ENCODE measurements around the gene SOX15.

The SOX15 gene

DNA sequence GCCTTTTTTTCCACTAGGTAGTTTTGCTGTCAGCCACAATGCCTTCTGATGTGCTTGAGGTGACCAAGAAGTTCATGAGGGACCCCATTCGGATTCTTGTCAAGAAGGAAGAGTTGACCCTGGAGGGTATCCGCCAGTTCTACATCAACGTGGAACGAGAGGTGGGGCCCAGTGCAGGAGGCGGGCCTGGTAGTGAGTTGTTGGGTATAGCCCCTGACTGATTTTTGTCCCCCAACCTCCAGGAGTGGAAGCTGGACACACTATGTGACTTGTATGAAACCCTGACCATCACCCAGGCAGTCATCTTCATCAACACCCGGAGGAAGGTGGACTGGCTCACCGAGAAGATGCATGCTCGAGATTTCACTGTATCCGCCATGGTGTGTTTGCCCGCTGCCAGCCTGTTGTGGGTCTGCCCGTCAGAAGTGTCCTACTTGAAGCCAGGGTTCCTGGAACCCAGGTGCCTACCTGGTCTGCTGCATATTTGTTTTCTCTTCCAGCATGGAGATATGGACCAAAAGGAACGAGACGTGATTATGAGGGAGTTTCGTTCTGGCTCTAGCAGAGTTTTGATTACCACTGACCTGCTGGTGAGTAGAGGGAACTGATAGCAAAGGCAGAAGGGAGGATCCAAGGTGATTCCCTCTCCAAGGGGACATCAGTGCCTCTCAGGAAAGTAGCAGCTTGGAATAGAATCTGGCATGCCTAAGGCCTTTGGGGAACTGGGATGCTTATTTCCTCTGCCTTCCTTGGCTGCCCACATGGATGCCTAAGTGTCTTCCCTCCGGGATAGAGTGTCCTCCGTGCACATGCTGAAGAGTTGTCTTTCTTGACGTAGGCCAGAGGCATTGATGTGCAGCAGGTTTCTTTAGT is 12.3 kb downstream of the SOX15 start:
- no peak for DNase-seq (ENCODE audit: low spot score)

DNA sequence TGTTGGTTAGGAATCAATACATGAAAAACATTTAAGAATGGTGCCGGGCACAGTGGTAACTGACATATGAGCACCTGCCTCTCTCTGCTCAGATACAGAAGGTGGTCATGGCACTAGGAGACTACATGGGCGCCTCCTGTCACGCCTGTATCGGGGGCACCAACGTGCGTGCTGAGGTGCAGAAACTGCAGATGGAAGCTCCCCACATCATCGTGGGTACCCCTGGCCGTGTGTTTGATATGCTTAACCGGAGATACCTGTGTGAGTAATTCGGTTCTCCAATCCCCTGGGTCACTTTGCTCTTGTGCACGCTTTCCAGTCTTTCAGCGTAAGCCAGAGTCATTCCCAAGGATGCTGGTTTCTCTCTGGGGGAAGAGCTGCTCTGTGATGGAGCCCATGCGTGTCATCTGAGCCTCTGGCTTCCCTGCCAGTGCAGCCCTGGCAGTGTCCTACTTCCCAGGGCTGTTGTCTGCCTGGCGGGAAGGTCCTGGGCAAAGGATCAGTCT is 13.4 kb downstream of the SOX15 start:
- no peak for DNase-seq (ENCODE audit: low spot score)

DNA sequence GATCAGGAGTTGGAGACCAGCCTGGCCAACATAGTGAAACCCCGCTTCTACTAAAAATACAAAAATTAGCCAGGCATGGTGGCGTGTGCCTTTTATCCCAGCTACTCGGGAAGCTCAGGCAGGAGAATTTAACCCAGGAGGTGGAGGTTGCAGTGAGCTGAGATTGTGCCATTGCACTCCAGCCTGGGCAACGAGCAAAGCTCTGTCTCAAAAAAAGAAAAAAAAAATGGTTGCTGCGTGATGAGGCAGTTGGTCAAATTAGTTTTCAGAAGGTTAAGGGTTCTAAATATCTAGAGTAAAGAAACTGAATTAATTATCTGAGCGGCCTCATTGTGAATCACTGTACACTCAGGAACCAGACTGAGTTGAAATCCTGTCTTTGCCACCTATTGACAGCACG is 13.9 kb downstream of the SOX15 start:
- peak; percentile 43 for DNase-seq (ENCODE audit: low spot score)

DNA sequence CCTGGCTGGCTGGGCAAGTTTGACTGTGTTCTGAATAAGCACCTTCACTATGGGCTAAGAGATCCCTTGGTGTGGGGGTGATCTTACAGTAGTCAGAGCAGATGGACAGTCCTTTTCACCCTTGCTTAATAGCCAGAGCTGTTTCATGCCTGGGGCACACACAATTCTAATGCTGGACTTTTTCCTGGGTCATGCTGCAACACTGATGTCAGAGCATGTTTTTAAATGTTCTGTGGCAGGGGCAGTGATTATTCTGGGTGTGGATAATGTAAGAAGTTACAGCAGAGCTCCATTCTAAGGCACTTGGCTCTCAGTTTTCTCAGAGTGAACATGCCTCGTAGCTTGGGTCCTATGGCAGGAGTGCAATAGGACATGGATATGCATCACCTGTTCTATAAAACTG is 14.4 kb downstream of the SOX15 start:
- DNase-seq (ENCODE audit: low spot score): peak; percentile 42

DNA sequence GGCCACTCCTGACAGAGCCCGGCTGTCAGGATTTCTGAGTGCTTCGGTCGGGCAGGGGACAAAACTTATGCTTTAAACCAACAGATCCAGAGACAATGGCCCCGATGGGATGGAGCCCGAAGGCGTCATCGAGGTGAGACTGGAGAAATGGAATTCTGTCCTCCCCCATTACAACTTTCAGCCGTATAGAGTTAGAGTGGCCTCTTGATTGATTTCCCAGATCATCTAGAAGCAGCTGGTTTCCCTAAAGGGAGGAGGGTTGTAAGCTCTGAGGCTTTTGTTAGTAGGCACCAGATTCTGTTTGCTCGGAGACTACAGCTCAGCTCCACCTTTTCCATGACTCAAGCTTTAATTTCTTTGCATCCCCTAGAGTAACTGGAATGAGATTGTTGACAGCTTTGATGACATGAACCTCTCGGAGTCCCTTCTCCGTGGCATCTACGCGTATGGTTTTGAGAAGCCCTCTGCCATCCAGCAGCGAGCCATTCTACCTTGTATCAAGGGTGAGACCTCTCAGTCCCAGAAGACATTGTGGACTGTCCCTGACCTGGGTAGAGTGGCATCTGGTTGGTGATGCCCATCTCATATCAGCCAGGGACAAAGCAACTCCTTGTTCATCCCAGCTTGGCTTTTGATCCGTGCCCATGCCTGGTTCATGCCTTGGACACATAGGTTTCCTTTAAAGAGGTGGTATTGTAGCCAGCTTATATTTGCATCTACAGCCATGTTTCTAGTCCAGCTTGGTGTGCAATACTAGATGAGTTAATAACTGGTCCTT is 15.5 kb downstream of the SOX15 start:
- peak; percentile 48 for DNase-seq (ENCODE audit: low spot score)

DNA sequence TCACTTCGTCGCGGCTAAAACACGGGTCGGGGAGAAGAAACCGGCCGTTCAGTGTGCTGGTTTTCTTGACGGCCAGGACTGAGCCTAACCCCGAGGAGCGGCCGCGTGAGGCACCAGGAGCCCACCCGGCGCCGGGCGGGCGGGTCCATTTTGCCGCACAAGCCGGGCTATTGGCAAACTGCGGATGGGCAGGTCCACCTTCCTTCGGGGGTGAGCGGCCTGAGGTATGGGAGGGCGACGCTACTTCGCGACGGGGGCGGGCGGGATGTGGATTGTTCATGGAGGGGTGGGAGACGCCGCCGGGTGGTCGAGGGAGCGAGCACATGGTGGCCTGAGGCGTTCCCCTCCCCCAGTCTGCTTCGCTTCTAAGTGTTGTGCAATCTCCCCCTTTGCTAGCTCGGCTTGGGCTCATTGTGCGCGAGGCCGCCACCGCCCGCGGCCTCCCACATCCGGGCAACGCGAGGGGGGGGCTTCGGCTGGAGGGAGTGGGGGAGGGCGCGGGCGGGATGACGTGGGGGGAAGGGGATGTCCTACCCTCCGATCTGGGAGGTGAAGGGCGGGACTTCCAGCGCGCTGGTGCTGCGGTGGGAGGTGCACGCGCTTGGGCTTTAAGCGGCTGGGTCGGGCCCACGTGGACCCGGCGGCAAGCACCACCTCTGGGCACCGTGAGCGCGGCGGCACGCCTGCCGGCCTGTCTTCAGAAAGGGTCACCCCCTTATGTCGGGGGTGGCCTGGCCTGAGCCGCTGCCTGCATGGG is 16.4 kb downstream of the SOX15 start:
- DNase-seq (ENCODE audit: low spot score): peak; percentile 89

DNA sequence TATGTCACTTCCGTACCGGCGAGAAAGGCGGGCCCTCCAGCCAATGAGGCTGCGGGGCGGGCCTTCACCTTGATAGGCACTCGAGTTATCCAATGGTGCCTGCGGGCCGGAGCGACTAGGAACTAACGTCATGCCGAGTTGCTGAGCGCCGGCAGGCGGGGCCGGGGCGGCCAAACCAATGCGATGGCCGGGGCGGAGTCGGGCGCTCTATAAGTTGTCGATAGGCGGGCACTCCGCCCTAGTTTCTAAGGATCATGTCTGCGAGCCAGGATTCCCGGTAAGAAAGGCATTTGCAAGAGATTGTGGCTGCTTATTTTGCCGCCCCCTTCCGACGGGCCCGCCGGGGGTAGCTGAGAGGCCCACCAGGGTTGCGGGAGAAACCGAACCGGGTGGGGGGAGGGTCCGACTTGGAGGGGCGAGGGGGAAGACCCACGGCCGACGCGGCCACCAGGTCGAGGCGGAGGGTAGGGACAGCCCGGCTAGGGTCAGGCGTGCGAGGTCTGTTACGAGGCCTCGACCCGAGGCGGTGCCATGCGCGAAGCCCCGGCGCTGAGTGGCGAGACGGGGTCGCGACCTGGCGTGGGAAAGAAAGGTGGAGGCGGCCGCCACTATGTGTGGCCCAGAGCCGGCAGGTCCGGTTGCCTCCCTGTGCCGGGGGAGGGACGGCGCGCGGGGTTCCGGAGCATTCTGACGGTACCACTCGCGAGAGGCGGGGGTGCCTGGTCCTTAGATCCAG is 17.1 kb downstream of the SOX15 start:
- DNase-seq (ENCODE audit: low spot score): peak; percentile 99

DNA sequence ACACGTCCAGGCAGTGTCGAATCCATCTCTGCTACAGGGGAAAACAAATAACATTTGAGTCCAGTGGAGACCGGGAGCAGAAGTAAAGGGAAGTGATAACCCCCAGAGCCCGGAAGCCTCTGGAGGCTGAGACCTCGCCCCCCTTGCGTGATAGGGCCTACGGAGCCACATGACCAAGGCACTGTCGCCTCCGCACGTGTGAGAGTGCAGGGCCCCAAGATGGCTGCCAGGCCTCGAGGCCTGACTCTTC is 17.6 kb downstream of the SOX15 start:
- DNase-seq (ENCODE audit: low spot score): no peak

DNA sequence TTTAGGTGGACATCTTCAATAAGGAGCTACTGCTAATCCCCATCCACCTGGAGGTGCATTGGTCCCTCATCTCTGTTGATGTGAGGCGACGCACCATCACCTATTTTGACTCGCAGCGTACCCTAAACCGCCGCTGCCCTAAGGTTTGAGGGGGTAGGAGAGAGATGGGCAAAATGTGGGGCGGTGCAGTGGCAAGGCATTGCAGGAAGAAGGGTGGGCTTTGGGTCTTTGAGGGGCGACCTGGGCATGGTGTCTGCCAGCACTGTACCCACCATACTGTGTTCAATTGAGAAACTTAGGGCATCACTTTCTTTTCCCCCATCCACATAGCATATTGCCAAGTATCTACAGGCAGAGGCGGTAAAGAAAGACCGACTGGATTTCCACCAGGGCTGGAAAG is 19.5 kb downstream of the SOX15 start:
- DNase-seq (ENCODE audit: low spot score): no peak

DNA sequence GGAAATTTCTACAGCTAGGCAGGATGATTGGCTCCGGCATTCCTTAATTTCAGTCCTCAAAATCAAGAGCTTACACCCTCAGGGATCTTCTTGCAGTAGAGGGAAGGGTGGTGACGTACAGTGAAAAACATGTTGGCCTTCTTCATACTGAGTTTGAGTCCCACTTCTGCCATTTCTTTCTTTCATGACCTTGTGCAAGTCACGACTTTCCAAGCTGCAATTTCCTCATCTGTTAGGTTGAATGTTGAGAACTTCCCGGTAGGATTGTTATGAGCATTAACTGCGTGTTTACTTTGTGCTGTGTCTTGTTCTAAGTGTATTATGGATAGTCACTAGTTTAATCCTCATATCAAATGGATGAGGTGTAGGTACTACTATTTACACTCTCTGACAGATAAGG is 20.3 kb downstream of the SOX15 start:
- DNase-seq (ENCODE audit: low spot score): no peak

DNA sequence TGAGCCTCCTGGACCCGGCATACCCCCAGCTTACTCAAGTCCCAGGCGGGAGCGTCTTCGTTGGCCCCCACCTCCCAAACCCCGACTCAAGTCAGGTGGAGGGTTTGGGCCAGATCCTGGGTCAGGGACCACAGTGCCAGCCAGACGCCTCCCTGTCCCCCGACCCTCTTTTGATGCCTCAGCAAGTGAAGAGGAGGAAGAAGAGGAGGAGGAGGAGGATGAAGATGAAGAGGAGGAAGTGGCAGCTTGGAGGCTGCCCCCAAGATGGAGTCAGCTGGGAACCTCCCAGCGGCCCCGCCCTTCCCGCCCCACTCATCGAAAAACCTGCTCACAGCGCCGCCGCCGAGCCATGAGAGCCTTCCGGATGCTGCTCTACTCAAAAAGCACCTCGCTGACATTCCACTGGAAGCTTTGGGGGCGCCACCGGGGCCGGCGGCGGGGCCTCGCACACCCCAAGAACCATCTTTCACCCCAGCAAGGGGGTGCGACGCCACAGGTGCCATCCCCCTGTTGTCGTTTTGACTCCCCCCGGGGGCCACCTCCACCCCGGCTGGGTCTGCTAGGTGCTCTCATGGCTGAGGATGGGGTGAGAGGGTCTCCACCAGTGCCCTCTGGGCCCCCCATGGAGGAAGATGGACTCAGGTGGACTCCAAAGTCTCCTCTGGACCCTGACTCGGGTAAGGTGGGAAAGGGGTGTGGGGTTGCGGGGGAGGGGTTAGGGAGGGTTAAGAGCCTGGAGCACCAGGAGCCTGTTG is 26.6 kb downstream of the SOX15 start:
- DNase-seq (ENCODE audit: low spot score): peak; percentile 69

DNA sequence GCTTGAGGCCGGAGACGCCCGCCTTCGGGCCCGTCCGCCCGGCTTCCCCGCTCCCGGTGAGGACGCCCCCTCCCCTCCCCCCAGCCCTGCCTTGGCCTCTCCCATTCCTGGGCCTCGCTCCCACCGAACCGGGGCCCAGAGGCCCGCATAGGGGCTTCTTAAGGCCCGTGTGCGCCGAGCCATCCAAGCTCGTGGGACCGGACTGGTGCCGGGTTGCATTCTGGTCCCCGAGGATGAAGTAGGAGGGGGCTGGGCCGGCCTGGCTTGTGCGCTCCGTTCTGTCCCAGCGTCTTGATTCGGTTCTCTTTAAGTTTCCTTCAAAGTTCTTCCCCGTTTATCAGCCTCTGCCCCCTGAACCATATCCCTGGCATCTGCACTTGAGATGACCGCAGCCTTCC is 27.7 kb downstream of the SOX15 start:
- peak; percentile 46 for DNase-seq (ENCODE audit: low spot score)

DNA sequence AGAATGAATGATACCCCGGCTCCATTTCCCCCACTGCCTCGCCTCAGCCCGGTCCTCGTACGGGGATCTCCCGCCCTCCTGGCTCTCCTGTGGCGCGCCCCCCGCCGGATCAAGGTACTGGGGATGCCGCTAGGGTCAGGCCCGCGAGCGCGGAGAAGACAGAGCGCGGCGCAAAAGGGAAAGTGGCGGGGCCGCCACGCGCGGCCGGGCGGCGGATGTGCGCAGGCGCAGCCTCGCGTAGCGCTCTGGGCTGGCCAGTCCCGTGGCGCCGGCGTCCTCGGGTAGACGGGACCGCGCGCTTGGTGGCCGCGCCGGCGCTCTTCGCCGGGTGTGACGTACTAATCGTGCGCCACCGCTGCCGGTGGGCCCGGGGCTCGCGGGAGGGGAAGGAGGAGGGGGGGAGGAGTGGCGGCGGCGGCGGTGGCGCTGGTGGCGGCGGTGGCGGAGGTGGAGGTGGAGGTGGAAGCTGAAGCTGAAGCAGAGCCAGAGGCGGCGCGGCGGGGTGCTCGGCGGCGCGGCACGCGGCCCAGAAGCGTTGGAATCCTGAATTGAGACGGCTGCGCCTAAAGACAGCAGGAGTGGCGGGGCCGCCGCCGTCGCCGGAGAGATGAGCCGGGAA is 28.2 kb downstream of the SOX15 start, which contains the start of gene SENP3:
Gene SENP3 (plus strand): TSS at position 331 of the 619 bp plus-strand sequence. CDS start 1,158 bp downstream, outside the sequence.
- peak; percentile 91 for DNase-seq (ENCODE audit: low spot score)

DNA sequence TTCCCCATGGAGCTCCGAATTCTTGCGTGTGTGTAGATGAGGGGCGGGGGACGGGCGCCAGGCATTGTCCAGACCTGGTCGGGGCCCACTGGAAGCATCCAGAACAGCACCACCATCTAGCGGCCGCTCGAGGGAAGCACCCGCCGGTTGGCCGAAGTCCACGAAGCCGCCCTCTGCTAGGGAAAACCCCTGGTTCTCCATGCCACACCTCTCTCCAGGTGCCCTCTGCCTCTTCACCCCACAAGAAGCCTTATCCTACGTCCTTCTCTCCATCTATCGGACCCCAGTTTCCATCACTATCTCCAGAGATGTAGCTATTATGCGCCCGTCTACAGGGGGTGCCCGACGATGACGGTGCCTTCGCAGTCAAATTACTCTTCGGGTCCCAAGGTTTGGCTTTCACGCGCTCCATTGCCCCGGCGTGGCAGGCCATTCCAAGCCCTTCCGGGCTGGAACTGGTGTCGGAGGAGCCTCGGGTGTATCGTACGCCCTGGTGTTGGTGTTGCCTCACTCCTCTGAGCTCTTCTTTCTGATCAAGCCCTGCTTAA is 28.8 kb downstream of the SOX15 start:
- DNase-seq (ENCODE audit: low spot score): peak; percentile 89

DNA sequence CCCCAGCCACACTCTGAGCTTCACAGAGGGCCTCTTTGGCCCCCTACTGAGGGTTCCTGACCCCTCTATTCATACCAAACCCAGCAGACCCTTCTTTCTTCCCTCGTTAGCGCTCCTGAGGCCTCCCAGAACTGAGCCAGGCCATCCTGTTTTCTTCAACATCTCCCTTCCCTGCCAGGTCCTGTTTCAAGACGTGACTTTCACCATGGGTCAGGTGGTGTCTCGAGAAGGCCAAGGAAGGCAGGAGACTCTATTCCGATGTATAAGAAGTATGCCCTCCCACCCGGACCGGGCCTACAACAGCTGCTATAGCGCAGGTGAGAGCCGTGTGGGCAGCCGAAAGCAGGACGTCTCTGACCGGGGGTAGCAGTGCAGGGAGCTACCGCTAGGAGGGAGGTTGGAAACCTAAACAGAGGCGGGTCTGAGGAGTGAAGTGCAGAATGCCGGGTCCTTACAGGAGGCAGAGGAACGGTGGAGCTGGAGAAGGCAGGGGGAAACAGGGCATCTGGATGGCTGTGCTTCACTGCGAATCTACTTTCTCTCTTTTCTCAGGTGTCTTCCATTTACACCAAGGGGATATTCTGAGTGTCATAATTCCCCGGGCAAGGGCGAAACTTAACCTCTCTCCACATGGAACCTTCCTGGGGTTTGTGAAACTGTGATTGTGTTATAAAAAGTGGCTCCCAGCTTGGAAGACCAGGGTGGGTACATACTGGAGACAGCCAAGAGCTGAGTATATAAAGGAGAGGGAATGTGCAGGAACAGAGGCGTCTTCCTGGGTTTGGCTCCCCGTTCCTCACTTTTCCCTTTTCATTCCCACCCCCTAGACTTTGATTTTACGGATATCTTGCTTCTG is 29.5 kb downstream of the SOX15 start:
- DNase-seq (ENCODE audit: low spot score): peak; percentile 68

DNA sequence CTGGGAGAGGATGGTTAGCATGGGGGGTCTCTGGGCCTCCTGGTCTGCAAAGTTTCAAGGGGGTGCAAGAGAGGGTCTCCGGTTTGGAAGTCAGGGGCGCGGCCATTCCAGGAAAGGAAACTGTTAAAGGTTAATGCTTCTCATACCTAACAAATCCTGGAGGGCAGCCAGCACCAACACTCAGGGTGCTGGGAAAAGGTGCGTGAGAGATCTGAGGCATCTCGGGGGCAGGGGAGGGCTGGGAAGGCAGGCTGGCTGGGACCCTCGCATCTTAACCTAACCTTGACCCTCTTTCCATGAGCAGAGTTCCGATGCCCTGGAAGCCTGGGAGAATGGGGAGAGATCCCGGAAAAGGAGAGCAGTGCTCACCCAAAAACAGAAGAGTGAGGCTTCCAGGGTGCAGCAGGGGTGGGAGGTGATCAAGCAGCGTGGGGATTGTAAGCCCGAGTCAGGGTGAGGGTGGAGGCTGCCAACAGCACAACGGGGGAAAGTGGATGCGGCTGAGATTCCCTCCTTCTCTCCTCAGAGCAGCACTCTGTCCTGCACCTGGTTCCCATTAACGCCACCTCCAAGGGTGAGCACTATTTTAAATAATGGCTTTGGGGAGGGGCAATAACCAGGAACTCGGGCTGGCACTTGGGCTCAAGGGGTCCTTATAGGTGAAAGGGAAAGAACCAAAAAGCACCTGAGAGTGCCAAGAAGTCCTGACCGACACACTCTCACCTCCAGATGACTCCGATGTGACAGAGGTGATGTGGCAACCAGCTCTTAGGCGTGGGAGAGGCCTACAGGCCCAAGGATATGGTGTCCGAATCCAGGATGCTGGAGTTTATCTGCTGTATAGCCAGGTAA is 30.3 kb downstream of the SOX15 start:
- no peak for DNase-seq (ENCODE audit: low spot score)

DNA sequence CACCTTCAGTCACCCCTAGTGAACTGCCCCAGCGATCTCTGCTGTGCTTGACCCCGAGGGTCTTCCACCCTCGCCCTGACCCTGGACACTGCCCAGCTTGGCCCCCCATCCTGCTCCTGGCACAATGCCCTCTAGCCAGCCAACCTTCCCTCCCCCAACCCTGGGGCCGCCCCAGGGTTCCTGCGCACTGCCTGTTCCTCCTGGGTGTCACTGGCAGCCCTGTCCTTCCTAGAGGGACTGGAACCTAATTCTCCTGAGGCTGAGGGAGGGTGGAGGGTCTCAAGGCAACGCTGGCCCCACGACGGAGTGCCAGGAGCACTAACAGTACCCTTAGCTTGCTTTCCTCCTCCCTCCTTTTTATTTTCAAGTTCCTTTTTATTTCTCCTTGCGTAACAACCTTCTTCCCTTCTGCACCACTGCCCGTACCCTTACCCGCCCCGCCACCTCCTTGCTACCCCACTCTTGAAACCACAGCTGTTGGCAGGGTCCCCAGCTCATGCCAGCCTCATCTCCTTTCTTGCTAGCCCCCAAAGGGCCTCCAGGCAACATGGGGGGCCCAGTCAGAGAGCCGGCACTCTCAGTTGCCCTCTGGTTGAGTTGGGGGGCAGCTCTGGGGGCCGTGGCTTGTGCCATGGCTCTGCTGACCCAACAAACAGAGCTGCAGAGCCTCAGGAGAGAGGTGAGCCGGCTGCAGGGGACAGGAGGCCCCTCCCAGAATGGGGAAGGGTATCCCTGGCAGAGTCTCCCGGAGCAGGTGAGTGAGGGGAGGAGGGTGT is 31.2 kb downstream of the SOX15 start, which contains the start of gene TNFSF13:
Gene TNFSF13 (plus strand): TSS at position 207 of the 776 bp plus-strand sequence. CDS start 290 bp downstream, at position 497.
- no peak for DNase-seq (ENCODE audit: low spot score)
